ENCODE results near the gene MANEAL. TPM values are rescaled to one million over a fixed set of nuclear protein-coding genes. Genes with fewer than 3 reads are reported as not detected.

The MANEAL gene
- polyA plus RNA-seq, 3 donors, result 0.24 to 0.56 TPM; not detected in 1

GRCh38 chr1:37839676-37840075 is 46.0 kb downstream of the MANEAL start:
- H3K4me1 Mint-ChIP-seq, result peaks cover 18% of the 10 kb centered on the region
- H3K4me3 Mint-ChIP-seq, result no peak overlapping the region
- TF ChIP-seq, protein P1, sequence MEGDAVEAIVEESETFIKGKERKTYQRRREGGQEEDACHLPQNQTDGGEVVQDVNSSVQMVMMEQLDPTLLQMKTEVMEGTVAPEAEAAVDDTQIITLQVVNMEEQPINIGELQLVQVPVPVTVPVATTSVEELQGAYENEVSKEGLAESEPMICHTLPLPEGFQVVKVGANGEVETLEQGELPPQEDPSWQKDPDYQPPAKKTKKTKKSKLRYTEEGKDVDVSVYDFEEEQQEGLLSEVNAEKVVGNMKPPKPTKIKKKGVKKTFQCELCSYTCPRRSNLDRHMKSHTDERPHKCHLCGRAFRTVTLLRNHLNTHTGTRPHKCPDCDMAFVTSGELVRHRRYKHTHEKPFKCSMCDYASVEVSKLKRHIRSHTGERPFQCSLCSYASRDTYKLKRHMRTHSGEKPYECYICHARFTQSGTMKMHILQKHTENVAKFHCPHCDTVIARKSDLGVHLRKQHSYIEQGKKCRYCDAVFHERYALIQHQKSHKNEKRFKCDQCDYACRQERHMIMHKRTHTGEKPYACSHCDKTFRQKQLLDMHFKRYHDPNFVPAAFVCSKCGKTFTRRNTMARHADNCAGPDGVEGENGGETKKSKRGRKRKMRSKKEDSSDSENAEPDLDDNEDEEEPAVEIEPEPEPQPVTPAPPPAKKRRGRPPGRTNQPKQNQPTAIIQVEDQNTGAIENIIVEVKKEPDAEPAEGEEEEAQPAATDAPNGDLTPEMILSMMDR (IDR thresholded peaks at IDR 0.05), result no peak
- Histone ChIP-seq H3K4me1 (ENCODE audit: control insufficient read depth in 1 of 2, insufficient read depth in 2 of 2, low read length in 2 of 2) (peaks cover 25 to 27% of the 10 kb centered on the region in 2 donors), H3K27me3 (ENCODE audit: control insufficient read depth in 2 of 2, insufficient read depth in 2 of 2, low read length in 2 of 2) (no peaks in the 10 kb centered on the region), H3K36me3 (replicated peaks in 1 of 2; ENCODE audit: control insufficient read depth in 1 of 2, insufficient read depth in 2 of 2, low read length in 2 of 2) (peaks cover 70 to 78% of the 10 kb centered on the region in 2 donors), H3K9me3 (replicated peaks in 1 of 2; ENCODE audit: control insufficient read depth in 1 of 2, insufficient read depth in 1 of 2, low read length in 2 of 2) (no peaks in the 10 kb centered on the region), H3K79me2 (ENCODE audit: insufficient read depth, low read length) (peaks cover 96% of the 10 kb centered on the region), H3K9ac (ENCODE audit: insufficient read depth, low read length, poor library complexity, severe bottlenecking) (no peak overlapping the region), H3K4me2 (replicated peaks; ENCODE audit: extremely low read depth, low read length, poor library complexity, severe bottlenecking) (no peak overlapping the region), H2AFZ (ENCODE audit: insufficient read depth, low read depth, low read length, poor library complexity, severe bottlenecking) (no peak overlapping the region), H4K20me1 (ENCODE audit: insufficient read depth, low read length) (peaks cover 74% of the 10 kb centered on the region), H3K27ac (ENCODE audit: low read depth in 1 of 2, low read length in 2 of 2) (peak overlapping the region in 1 of 2 donors; percentile 3), H3K4me3 (replicated peaks in 1 of 3; ENCODE audit: low read depth in 2 of 3, low read length in 3 of 3) (no peak overlapping the region)
- peaks cover 0 to 1% (median 0%) of the 10 kb centered on the region in 3 donors for H3K27me3 Mint-ChIP-seq (ENCODE audit: low read depth in 3 of 3)
- no peak for DNase-seq
- WGBS (ENCODE audit: insufficient coverage), result 95% methylated on average over 6 of the region's 10 CpGs
- peak overlapping the region in 4 of 7 donors; percentile 26 to 53 (median 40) for H3K27ac Mint-ChIP-seq
- H3K9me3 Mint-ChIP-seq, result no peaks in the 10 kb centered on the region
- H3K36me3 Mint-ChIP-seq, result peaks cover 77 to 92% of the 10 kb centered on the region in 2 donors
- intact Hi-C loops (cut with micrococcal nuclease), result no loop called here

DNA sequence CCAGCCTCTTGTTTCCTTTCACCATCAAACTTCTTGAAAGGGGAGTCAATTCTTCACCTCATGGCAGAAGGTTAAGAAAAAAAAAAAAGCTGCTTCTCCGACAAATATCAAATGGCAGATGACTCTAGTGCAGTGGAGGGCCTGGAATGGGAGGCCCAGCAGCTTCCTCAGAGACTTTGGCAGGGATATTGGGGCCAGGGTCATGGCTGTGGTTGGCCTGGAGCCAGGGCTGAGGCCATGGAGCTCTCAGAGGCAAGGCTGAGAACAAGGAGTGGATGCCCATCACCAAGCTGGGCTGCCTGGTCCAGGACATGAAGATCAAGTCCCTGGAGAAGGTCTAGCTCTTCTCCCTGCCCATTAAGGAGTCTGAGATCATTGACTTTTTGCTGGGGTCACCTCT is 47.1 kb downstream of the MANEAL start:
- H3K4me1 Mint-ChIP-seq, result peaks cover 18% of the 10 kb centered on the region
- intact Hi-C loops (cut with micrococcal nuclease), result no loop called here
- no peak overlapping the region for H3K4me2 ChIP-seq (replicated peaks; ENCODE audit: extremely low read depth, low read length, poor library complexity, severe bottlenecking)
- no peak overlapping the region for H3K9ac ChIP-seq (ENCODE audit: insufficient read depth, low read length, poor library complexity, severe bottlenecking)
- peaks cover 96% of the 10 kb centered on the region for H3K79me2 ChIP-seq (ENCODE audit: insufficient read depth, low read length)
- H3K4me3 ChIP-seq (replicated peaks in 1 of 3; ENCODE audit: low read depth in 2 of 3, low read length in 3 of 3), result no peak overlapping the region
- no peak overlapping the region for H3K4me3 Mint-ChIP-seq
- H4K20me1 ChIP-seq (ENCODE audit: insufficient read depth, low read length), result peaks cover 64% of the 10 kb centered on the region
- TF ChIP-seq, protein P1 (IDR thresholded peaks at IDR 0.05), result no peak
- H3K27ac Mint-ChIP-seq, result peak overlapping the region in 3 of 7 donors; percentile 27 to 73 (median 57)
- no peak overlapping the region for H2AFZ ChIP-seq (ENCODE audit: insufficient read depth, low read depth, low read length, poor library complexity, severe bottlenecking)
- peaks cover 36 to 37% of the 10 kb centered on the region in 2 donors for H3K4me1 ChIP-seq (ENCODE audit: control insufficient read depth in 1 of 2, insufficient read depth in 2 of 2, low read length in 2 of 2)
- H3K9me3 ChIP-seq (replicated peaks in 1 of 2; ENCODE audit: control insufficient read depth in 1 of 2, insufficient read depth in 1 of 2, low read length in 2 of 2), result no peaks in the 10 kb centered on the region
- no peak for DNase-seq
- no peaks in the 10 kb centered on the region for H3K9me3 Mint-ChIP-seq
- H3K27me3 ChIP-seq (ENCODE audit: control insufficient read depth in 2 of 2, insufficient read depth in 2 of 2, low read length in 2 of 2), result no peaks in the 10 kb centered on the region
- no CpG with 5 or more reads among the region's 1 CpG for WGBS (ENCODE audit: insufficient coverage)
- H3K27ac ChIP-seq (ENCODE audit: low read depth in 1 of 2, low read length in 2 of 2), result peak overlapping the region in 1 of 2 donors; percentile 46
- H3K27me3 Mint-ChIP-seq (ENCODE audit: low read depth in 3 of 3), result peaks cover 0 to 1% (median 0%) of the 10 kb centered on the region in 3 donors
- H3K36me3 Mint-ChIP-seq, result peaks cover 72 to 83% of the 10 kb centered on the region in 2 donors
- H3K36me3 ChIP-seq (replicated peaks in 1 of 2; ENCODE audit: control insufficient read depth in 1 of 2, insufficient read depth in 2 of 2, low read length in 2 of 2), result peaks cover 59 to 68% of the 10 kb centered on the region in 2 donors
